Psoas muscle (tissue), 8 donors: Measurements from ENCODE around the gene RBM46. TPM values are rescaled to one million over a fixed set of nuclear protein-coding genes. Genes with fewer than 3 reads are reported as not detected.

Experiments used
- ATAC-seq, 4 donors: fragments of 200-7000 bp; cut with Tn5 transposase; one replicate each; pipeline ENCODE4 v1.9.1; 2020; ENCODE audit warnings: moderate library complexity in 3 of 4, mild to moderate bottlenecking in 2 of 4
- DNase-seq, 2 donors: peaks; one replicate each; pipeline ENCODE4 v3.0.0-alpha.2; 2020
- H3K27ac ChIP-seq: fragments of 200-600 bp; one replicate; pipeline ENCODE4 v1.8.0; 2022
- H3K27me3 ChIP-seq, 3 donors: fragments of 200-600 bp in 1 of 3; one replicate each; pipeline versions ENCODE4 v1.6.1 to v1.8.0; 2013 to 2022; ENCODE audit warnings: low read length in 2 of 3, mild to moderate bottlenecking in 2 of 3, moderate library complexity in 1 of 3; ENCODE audit not compliant: insufficient read depth in 3 of 3
- H3K36me3 ChIP-seq, 2 donors: fragments of 200-600 bp in 1 of 2; one replicate each; pipeline versions ENCODE4 v1.6.1 to v1.8.0; 2013 to 2022; ENCODE audit warnings: low read depth in 1 of 2, mild to moderate bottlenecking in 1 of 2, moderate library complexity in 1 of 2; ENCODE audit not compliant: insufficient read depth in 1 of 2
- H3K4me1 ChIP-seq: fragments of 200-600 bp; one replicate; pipeline ENCODE4 v1.8.0; 2022
- H3K4me3 ChIP-seq: fragments of 200-600 bp; one replicate; pipeline ENCODE4 v1.8.0; 2022; ENCODE audit warnings: mild to moderate bottlenecking
- H3K9me3 ChIP-seq: fragments of 200-600 bp; one replicate; pipeline ENCODE4 v1.8.0; 2022
- WGBS, 3 donors: extraction: QIAGEN DNeasy Blood & Tissue Kit; methylation state at CpG; one replicate each; pipeline versions ENCODE4 v1.1.6 to v1.1.7; 2013; 5-methylcytosine and 5-hydroxymethylcytosine counted together
- intact Hi-C, 2 donors: fragments of 100-400 bp; cut with DNase I; formaldehyde crosslinking; loops; one replicate each; pipeline versions ENCODE4 v1.11.0 to v1.14.2; 2022
- polyA plus RNA-seq, 3 donors: library from polyadenylated mRNA; stranded (reverse); fragments of 200-250 nt; gene quantifications; one replicate each; pipeline ENCODE4 v1.2.3, GENCODE V29; 2013
- total RNA-seq, 4 donors: library from RNA; stranded (reverse); fragmentation: NEBNext Ultra II Directional in 2 of 4; extraction: Animal tissue kit (Norgen Biotek cat#: 25700) in 2 of 4; gene quantifications; one replicate each; pipeline versions ENCODE4 v1.2.1 to v1.2.4, GENCODE V29; 2021 to 2023
- TF ChIP-seq, protein P1 (sequence below): fragments of 200-600 bp; IDR thresholded peaks from one replicate; pipeline ENCODE4 v1.8.0; 2022; ENCODE audit warnings: antibody characterized with exemption
- donor health status: healthy with polysubstance abuse.
- donor health status: DM: no; HTN: no; CAD: no; lungs with moderate emphysema.
- donor health status: Bipolar disorder and iron deficiency.
- donor health status: healthy.
- donor health status: DM: yes; HTN: yes; CAD: no.
- donor health status: DM: no; HTN: no; CAD: no.
- donor health status: DM: no; HTN: no; CAD: no.
- donor health status: DM: yes; HTN: yes; CAD: no.

RBM46 gene
- total and polyA plus RNA-seq, 7 donors: not detected

DNA sequence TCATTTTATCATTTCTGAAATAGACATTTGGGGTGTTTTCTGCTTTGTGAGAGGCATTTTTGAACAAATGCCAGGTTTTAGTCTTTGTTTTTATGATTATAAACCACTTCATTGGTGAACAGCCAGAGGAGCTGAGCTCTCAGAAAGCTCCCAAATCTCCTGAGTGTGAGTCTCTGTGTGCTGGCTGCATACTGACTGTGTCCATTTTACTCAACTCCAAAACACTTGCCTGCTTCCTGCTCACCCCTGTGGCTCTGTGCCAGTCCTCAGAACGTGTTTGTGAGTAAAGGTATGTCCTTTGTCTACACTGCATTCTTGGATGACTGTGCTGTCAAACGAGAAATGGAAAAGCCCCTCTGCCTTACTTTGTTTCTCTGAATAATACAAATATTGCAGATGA, 42.6 kb upstream of the RBM46 start:
- Histone ChIP-seq H3K27ac (no peak overlapping the region), H3K36me3 (no peaks in the 10 kb centered on the region), H3K4me3 (no peak overlapping the region), H3K9me3 (no peaks in the 10 kb centered on the region), H3K27me3 (peaks cover 0 to 24% (median 5%) of the 10 kb centered on the region in 3 donors), H3K4me1 (no peaks in the 10 kb centered on the region)
- TF ChIP-seq, protein P1, sequence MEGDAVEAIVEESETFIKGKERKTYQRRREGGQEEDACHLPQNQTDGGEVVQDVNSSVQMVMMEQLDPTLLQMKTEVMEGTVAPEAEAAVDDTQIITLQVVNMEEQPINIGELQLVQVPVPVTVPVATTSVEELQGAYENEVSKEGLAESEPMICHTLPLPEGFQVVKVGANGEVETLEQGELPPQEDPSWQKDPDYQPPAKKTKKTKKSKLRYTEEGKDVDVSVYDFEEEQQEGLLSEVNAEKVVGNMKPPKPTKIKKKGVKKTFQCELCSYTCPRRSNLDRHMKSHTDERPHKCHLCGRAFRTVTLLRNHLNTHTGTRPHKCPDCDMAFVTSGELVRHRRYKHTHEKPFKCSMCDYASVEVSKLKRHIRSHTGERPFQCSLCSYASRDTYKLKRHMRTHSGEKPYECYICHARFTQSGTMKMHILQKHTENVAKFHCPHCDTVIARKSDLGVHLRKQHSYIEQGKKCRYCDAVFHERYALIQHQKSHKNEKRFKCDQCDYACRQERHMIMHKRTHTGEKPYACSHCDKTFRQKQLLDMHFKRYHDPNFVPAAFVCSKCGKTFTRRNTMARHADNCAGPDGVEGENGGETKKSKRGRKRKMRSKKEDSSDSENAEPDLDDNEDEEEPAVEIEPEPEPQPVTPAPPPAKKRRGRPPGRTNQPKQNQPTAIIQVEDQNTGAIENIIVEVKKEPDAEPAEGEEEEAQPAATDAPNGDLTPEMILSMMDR: no peak
- ATAC-seq: no peak
- WGBS, 3 donors: 15 to 17% (median 16%) methylated on average over 2 of the region's 2 CpGs
- DNase-seq: no peak
- intact Hi-C loops: no loop called here

DNA sequence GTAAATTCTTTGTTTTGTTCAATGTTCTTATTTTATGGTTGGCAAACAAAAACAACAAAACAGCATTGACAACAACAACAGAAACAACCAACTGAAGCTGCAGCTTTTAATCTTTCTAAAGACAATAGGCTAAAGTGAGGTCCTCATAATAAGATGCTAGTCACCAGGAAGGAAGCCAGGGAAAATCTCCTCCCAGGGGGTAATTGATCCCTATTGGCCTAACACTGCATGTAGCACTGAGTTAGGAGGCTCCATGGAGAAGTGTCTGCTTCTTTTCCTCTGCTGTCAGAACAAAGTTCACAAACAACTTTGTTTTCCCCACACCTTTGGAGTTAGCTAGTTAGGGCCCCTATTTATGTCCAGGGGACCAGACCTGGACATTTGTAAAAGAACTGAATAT, 42.0 kb upstream of the RBM46 start:
- Histone ChIP-seq H3K27me3 (peaks cover 0 to 31% (median 11%) of the 10 kb centered on the region in 3 donors), H3K27ac (no peak overlapping the region), H3K4me3 (no peak overlapping the region), H3K36me3 (no peaks in the 10 kb centered on the region), H3K4me1 (no peaks in the 10 kb centered on the region), H3K9me3 (no peaks in the 10 kb centered on the region)
- intact Hi-C loops: no loop called here
- ATAC-seq (no peak), DNase-seq (no peak)
- TF ChIP-seq, protein P1: no peak

DNA sequence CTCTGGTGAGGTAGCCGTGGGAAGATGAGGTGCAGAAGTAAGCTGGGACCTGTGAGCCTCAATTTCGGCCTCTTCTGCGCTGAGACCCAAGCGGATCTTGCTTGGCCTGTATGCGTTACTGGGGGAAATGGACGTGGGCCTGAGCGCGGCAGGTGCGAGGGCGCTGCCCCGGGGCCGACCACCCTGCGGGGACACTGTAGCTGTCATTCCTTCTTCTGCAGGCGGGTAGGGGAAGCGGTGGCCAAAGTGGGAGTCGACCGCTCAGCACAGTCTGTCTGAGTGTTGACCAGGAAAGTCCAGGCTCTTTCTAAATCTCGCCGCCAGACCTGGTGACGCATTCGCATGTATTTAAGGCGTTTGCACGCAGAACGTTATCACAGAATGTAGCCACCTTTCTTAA, 40.6 kb upstream of the RBM46 start:
- TF ChIP-seq, protein P1: no peak
- Histone ChIP-seq H3K27ac (no peak overlapping the region), H3K27me3 (peaks cover 0 to 44% (median 18%) of the 10 kb centered on the region in 3 donors), H3K9me3 (no peaks in the 10 kb centered on the region), H3K4me1 (no peaks in the 10 kb centered on the region), H3K36me3 (no peaks in the 10 kb centered on the region), H3K4me3 (no peak overlapping the region)
- intact Hi-C loops: no loop called here
- ATAC-seq (no peak), DNase-seq (no peak)
- 55 to 68% (median 60%) methylated on average over 24 of the region's 24 CpGs for WGBS, 3 donors

DNA sequence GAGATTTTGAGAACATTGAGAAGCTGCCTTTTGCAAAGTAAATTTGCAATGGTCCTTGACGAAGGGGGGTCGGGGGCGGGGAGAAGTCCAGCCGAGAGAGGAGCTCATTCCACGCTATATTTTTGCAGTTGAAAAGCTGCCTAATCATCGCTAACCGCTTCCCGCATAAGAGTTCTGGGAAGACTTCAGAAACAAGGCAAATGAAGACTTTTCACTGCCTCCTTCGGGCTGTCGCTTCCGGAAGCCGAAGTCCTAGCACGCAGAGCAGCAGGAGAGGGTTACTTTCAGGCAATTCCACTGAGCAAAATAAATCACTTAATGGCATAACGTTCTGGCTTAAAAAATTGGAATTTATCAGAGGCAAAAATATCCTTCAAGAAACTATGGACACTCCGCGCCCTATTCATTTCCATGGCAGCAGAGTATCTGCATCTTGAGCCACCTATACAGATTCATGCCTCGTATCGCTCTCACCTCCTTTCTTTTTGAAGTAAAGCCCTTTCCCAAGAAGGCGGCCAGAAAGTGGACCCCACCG, 39.9 kb upstream of the RBM46 start:
- peaks cover 0 to 52% (median 18%) of the 10 kb centered on the region in 3 donors for H3K27me3 ChIP-seq
- WGBS, 3 donors: 10 to 17% (median 10%) methylated on average over 20 of the region's 20 CpGs
- ATAC-seq: no peak

More for the DNA sequence above, 39.9 kb upstream of the RBM46 start:
- H3K36me3 ChIP-seq: no peaks in the 10 kb centered on the region
- H3K9me3 ChIP-seq: no peaks in the 10 kb centered on the region
- DNase-seq: no peak
- TF ChIP-seq, protein P1: no peak
- H3K27ac ChIP-seq: no peak overlapping the region
- H3K4me3 ChIP-seq: peak overlapping the region; percentile 62
- no peaks in the 10 kb centered on the region for H3K4me1 ChIP-seq
- intact Hi-C loops: no loop called here
